Suprapubic skin (tissue), 4 donors: ENCODE data around the gene SENP7.

Source experiments
- CTCF ChIP-seq, 2 donors: fragments of 200-600 bp in 1 of 2; fragments of 450-650 bp in 1 of 2; sonication (generic) in 1 of 2; IDR thresholded peaks; one replicate each; pipeline ENCODE4 v1.5.1; 2016 to 2019; ENCODE audit warnings: antibody characterized with exemption in 2 of 2, mild to moderate bottlenecking in 1 of 2, moderate library complexity in 1 of 2
- EP300 ChIP-seq: sonication (generic); formaldehyde crosslinking; IDR thresholded peaks from one replicate; pipeline ENCODE4 v1.6.1; 2017; ENCODE audit warnings: antibody characterized with exemption
- POLR2AphosphoS5 ChIP-seq, 3 donors: sonication (generic); formaldehyde crosslinking; IDR thresholded peaks; one replicate each; pipeline ENCODE4 v1.6.1; 2017; ENCODE audit warnings: antibody characterized with exemption in 3 of 3

GRCh38 chr3:101519685-101520365, 6.8 kb upstream of the SENP7 start:
- TF ChIP-seq CTCF (IDR thresholded peaks at IDR 0.05) (no peak), EP300 (no peak), POLR2AphosphoS5 (IDR thresholded peaks at IDR 0.05) (no peak)
